GM18519 (cell line): Measurements from ENCODE around the gene ZNF536.

Source experiments
- ATAC-seq: cut with Tn5 transposase; IDR thresholded peaks from one replicate; pipeline ENCODE4 v1.9.1; 2021; ENCODE audit warnings: mild to moderate bottlenecking, moderate library complexity; ENCODE audit not compliant: unreplicated experiment, low FRiP score

The ZNF536 gene

DNA sequence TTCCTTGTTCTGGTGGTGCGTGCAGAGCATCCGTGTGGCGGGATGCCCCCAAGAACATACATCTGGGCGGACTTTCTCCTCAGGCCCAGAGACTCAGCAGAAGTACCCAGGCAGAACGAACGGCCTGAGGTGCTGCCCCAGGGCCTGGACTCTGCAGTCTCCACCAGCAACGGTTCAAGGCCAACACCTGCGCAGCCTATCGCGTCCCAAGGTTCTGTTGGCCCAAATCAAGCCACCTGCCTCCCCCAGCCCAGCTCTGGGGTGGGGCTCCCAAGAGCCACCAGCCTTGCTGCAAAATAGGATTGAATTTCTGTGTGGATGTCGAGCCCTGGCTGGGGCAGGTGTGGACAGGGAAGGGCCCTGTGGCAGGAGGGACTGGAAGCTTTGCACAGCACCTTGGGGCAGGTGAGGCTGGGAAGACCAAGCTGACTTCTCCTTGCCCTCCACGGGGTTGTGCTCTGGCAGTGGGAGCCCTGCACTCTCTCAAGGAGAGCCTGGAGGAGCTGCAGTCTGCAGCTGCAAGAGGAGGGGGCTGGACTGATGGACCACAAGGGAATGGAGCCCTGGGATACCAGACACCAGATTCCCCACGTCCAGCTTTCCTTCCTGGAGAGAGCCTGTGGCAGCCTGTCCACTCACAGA is 146.9 kb downstream of the ZNF536 start:
- ATAC-seq, result no peak

DNA sequence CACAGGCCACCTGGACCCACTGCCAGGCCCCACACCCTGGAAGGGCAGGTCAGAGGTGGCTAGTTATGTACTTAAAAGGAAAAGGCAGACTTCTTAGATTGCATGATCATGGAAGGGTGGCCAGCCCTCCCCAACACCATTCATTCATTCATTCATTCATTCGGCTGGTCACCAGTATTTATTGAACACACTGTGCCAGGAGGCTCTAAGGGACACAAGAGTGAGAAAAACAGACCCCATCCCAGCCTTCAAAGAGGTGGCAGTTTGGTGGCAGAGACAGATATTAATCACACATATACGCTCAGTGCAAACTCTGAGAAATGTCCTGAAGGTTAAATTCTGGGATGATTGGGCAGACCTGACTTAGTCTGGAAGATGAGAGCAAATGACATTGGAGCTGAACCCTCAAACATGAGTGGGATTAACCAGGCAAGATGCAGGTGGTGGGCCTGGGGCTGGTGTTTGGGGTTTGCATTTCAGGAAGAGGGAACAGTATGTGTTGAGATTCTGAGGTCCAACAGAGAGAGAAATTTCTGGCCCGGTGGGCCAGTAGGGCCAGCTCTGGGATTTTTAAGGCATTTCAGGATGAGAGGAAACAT is 147.5 kb downstream of the ZNF536 start:
- ATAC-seq, result no peak

DNA sequence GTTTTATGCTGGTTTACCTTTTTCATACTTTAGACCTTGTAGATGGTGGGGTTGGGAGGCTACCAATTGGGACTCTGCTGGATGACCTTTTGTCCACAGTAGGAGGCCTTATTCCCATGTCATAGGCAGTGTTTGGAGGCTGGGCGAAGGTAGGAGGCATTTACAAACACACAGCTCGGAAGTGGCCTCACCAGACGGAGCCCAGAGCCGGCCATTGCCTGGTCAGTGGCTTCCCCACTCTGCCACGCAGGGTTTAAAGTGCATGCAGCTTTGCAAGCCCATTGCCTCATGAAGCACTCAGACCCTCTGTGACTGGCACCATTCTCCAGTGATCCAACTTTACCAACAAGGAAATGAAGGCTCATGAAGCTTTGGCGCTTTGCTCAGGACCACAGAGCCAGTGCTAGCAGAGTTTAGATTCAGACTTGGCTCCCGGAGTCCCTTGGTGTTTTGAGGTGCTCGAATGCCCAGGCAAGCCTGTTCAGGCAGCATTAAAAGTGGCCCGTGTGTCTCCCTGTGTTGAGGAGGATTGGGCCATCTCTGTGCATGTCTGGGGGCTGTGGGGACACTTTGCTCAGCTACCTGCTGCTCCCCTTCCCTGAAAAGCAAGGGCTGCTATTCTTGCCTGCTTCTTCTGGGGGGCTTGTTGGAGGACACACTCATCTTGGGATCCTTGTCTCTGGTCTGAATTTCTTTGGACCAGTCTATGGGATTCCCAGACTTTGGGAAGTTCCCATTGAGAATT is 148.7 kb downstream of the ZNF536 start:
- no peak for ATAC-seq

DNA sequence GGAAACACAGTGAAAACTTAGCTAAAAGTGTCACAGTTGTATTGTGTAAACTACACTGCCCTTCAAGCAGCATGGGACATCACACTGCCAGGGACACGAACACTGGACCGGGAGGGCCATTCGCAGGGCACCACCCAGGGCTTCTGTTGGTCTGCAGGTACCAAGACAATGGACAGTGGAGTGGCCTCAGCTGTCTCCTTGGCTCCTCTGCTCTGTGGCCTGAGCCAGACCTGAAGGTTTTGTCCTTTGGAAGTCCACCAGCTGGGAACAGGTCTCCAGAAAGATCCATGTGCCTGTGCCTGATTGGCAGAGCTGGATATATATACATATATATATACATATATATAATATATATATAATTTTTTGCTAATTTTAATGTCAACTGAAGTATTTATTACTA is 149.8 kb downstream of the ZNF536 start:
- ATAC-seq, result no peak

DNA sequence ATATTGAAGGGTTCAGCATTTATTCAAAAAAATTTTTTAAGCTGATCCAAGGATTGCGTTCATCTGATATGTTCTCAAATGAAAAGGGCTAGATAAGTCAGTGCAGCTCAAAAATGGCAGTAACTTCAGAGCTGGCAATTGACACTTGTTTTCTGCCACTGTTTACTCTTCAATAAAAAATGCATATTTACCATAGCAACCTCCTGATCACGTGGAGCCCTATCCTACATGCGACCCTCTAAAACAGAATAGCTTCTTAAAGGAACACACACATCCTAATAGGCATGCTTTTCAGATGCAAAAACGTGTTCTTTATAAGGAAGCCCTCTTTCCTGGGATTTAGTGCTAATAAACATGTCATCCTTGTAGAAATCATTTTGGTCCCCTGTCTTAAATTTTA is 150.2 kb downstream of the ZNF536 start:
- ATAC-seq, result no peak

- ATAC-seq, result no peak
These were observed 151.6 kb downstream of the ZNF536 start for GRCh38 chr19:30523791-30524190.

DNA sequence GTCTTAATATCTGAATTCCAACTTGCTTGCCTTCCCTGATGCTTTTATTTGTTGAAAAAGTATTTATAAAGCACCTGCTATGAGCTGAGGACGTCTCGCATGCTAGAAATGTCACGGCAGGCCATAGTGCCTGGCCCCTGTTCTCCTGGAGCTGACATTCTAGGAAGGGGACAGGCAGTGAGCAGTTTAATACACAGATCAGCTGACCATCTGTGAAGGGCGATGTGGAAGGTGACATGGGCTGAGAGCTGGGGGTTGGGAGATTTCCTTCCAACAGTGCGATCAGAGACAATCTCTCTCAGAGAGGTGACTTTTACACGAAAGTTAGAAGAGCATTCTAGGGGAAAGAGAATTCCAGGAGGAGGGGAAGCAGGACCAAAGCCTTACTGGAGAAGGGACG is 153.2 kb downstream of the ZNF536 start:
- no peak for ATAC-seq

- ATAC-seq, result no peak
These were observed 156.7 kb downstream of the ZNF536 start for GRCh38 chr19:30528919-30529318.

- no peak for ATAC-seq
These were observed 157.7 kb downstream of the ZNF536 start for GRCh38 chr19:30529876-30530275.

DNA sequence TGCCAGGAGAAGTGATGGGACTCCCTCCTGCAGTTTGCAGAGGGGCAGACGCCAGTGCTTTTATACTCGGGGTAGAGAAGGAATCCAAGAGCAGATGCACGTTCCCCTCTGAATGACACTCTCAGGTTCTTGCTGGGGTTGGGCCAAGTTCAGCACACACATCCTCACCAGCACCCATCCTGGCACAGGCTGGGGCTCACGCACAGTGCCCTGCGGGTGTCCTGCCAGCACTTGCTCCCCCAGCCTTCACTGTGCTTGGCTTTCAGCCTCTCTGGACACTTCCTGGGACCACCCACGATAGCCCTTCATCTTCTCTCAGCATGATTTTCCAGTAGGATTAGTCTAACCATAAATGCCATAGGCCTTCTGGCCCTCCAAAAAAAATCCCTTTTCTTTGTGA is 158.6 kb downstream of the ZNF536 start:
- ATAC-seq, result no peak

GRCh38 chr19:30535011-30535410 is 162.8 kb downstream of the ZNF536 start:
- ATAC-seq, result no peak

DNA sequence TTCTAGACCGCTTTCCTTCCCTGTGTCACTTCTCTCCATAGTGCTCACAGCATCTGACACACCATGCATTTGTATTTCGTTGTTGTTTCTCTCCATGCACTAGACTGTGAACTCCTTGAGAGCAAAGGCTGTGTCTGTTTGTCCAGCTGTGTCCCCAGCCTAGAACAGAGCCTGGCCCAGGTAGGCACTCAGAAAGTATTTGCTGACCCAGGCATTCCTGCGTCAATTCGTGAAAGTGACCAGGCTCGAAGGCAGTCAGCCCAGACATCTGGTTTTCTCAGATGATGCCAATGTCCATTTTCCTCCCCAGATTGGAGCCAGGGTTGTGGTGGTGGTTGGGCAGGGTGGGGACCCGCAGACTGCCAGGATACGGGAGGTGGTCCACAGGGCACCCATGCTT is 164.8 kb downstream of the ZNF536 start:
- no peak for ATAC-seq

GRCh38 chr19:30539315-30539714 is 167.1 kb downstream of the ZNF536 start:
- no peak for ATAC-seq

GRCh38 chr19:30539981-30540380 is 167.8 kb downstream of the ZNF536 start:
- ATAC-seq, result no peak

- no peak for ATAC-seq
These were observed 168.6 kb downstream of the ZNF536 start for GRCh38 chr19:30540761-30541160.

DNA sequence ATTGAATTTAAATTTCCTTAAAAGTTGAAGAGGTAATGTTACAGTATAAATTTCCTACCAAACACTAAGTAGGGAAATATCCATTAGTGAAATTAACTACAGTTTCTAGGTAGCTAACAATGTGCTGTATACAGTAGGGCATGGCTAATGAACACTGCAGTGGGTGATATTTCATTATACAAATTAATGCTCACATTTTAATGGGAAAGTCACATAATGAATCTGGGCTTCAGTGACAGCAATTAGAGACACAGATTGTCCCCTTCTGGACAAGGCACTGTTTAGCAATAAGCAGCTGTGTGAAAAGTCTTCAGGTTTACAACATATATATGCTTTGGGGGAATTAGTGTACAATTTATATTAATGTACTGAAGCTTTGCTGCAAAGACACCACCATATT is 169.4 kb downstream of the ZNF536 start:
- ATAC-seq, result no peak

DNA sequence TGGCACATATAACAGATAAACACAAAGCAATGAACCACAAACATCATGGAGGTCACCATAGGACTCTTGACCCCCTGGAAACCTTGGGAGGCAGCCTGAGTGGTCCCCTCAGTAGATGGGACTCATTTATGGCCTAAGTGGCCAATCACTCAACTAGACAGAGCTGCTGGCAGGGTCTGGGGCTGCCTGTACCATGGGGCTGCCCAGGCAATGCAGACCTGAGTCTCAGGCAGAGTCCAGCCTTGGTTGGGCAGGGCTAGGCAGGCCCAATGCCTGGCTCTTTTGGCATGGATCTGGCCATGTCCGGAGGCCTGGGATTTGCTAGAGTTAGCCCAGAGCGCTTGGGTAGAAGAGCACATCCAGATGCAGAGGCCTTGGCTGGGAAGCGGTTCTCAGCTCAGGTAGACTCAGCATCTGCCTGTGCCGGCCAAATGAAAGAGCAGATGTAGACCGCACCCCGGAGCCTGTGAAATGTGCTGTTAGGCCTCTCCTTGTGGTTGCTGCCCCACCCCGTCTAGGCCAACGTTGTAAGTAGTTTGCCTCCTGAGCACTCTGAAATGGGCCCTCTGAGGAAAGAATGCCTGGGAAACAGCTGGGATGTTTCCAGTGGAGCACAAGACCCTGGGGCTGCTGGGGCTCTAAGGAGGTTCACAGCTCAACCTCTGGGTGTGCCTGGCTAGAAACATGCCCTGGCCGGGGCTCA is 171.2 kb downstream of the ZNF536 start:
- ATAC-seq, result no peak

- ATAC-seq, result no peak
These were observed 173.6 kb downstream of the ZNF536 start for GRCh38 chr19:30545752-30546151.

DNA sequence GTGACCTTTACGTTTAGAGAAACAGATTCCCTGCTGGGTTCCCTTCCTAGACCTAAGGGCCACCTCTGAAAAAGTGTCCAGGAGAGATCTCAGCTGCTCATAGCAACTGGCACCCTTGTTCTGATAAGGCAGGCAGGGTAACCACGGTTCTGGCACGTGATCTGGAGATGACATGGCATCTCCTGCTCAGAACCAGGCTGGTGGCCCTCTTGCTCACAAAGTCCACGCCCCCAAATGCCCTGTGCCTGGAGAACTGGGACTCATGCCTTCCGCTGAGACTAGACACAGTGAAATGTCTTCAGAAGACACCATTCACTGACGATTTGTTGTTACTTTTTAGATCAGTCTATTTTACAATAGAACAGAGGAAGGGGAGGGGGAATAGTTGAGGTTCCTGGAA is 174.1 kb downstream of the ZNF536 start:
- no peak for ATAC-seq

DNA sequence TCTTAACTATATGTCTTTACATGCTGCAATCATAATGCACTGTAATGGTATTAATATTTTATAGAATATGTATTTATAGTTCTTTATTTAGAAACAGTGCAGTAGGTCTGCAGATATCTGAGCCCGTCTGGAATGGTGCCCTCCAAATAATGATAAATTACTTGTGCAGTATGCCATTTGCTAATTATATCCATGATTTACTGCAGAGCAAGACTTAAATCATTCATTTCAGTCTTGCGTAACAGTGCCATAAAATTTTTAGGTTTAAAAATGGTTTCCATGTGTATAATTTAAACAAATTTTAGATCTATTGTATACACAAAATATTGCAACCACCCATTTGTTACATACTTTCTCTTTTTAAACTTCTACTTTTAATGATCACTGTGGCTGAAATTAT is 175.1 kb downstream of the ZNF536 start:
- ATAC-seq, result no peak

DNA sequence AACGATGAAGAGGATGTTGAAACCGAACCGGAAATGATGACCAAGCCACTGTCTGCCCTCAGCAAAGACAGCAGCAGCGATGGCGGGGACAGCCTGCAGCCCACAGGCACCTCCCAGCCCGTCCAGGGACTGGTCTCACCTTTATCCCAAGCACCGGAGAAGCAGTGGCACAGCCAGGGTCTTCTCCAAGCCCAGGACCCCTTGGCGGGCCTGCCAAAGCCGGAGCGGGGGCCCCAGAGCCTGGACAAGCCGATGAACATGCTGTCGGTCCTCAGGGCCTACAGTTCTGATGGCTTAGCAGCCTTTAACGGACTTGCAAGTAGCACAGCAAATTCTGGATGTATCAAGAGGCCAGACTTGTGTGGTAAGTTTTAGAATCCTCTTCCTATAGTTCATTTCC is 177.0 kb downstream of the ZNF536 start:
- no peak for ATAC-seq
